Endothelial cell (in vitro differentiated cells): ENCODE measurements around the gene STIL. TPM values are rescaled to one million over a fixed set of nuclear protein-coding genes. Genes with fewer than 3 reads are reported as not detected.
A peak's percentile ranks its signal among the peaks of the same experiment; 100 is the strongest.

Experiments
- DNase-seq: peaks from one replicate; pipeline ENCODE4 v3.0.0; 2021; ENCODE audit warnings: low spot score
- H3K27ac Mint-ChIP-seq: one replicate; pipeline ENCODE4 v1.8.0; 2021; ENCODE audit warnings: mixed read lengths, inconsistent platforms; ENCODE audit not compliant: unreplicated experiment
- H3K27me3 Mint-ChIP-seq: one replicate; pipeline ENCODE4 v1.8.0; 2021; ENCODE audit warnings: mild to moderate bottlenecking, moderate library complexity, mixed read lengths, inconsistent platforms; ENCODE audit not compliant: unreplicated experiment
- H3K36me3 Mint-ChIP-seq: one replicate; pipeline ENCODE4 v1.8.0; 2021; ENCODE audit warnings: mild to moderate bottlenecking, low read depth, mixed read lengths, inconsistent platforms; ENCODE audit not compliant: unreplicated experiment
- H3K4me1 Mint-ChIP-seq: one replicate; pipeline ENCODE4 v1.8.0; 2021; ENCODE audit warnings: mild to moderate bottlenecking, mixed read lengths, inconsistent platforms; ENCODE audit not compliant: unreplicated experiment
- H3K4me3 Mint-ChIP-seq: one replicate; pipeline ENCODE4 v1.8.0; 2021; ENCODE audit warnings: mild to moderate bottlenecking, mixed read lengths, inconsistent platforms; ENCODE audit not compliant: unreplicated experiment
- H3K9me3 Mint-ChIP-seq: one replicate; pipeline ENCODE4 v1.8.0; 2021; ENCODE audit warnings: mixed read lengths, inconsistent platforms; ENCODE audit not compliant: unreplicated experiment
- CTCF ChIP-seq: fragments of 200-600 bp; sonication (generic); IDR thresholded peaks from one replicate; pipeline ENCODE4 v1.5.0; 2021; ENCODE audit warnings: antibody characterized with exemption; ENCODE audit not compliant: unreplicated experiment
- total RNA-seq: library from RNA; stranded (reverse); fragmentation: NEBNext Ultra II Directional; extraction: Animal tissue kit (Norgen Biotek cat#: 25700); gene quantifications from one replicate; pipeline ENCODE4 v1.2.1, GENCODE V29; 2021; ENCODE audit not compliant: unreplicated experiment

The STIL gene
- total RNA-seq, 1 donor from 2014 or later = 12.1 TPM

GRCh38 chr1:47231301-47232186 is 82.4 kb downstream of the STIL start:
- peak; percentile 55 for DNase-seq
- TF ChIP-seq CTCF = no peak
- H3K9me3 Mint-ChIP-seq = no peaks in the 10 kb centered on the region
- peak overlapping the region; percentile 100 for H3K4me3 Mint-ChIP-seq
- peak overlapping the region; percentile 100 for H3K27ac Mint-ChIP-seq
- peaks cover 72% of the 10 kb centered on the region for H3K4me1 Mint-ChIP-seq
- H3K36me3 Mint-ChIP-seq = peaks cover 43% of the 10 kb centered on the region
- peaks cover 55% of the 10 kb centered on the region for H3K27me3 Mint-ChIP-seq

GRCh38 chr1:47230692-47231300 is 83.2 kb downstream of the STIL start:
- Mint-ChIP-seq H3K27ac (peak overlapping the region; percentile 100), H3K36me3 (peaks cover 49% of the 10 kb centered on the region), H3K27me3 (peaks cover 59% of the 10 kb centered on the region), H3K4me1 (peaks cover 72% of the 10 kb centered on the region), H3K9me3 (no peaks in the 10 kb centered on the region), H3K4me3 (peak overlapping the region; percentile 100)
- DNase-seq = no peak
- no peak for TF ChIP-seq CTCF

GRCh38 chr1:47229886-47230691 is 83.9 kb downstream of the STIL start:
- Mint-ChIP-seq H3K36me3 (peaks cover 49% of the 10 kb centered on the region), H3K4me3 (peak overlapping the region; percentile 100), H3K4me1 (peaks cover 68% of the 10 kb centered on the region), H3K9me3 (no peaks in the 10 kb centered on the region), H3K27me3 (peaks cover 57% of the 10 kb centered on the region), H3K27ac (peak overlapping the region; percentile 100)
- TF ChIP-seq CTCF = no peak
- no peak for DNase-seq

GRCh38 chr1:47229031-47229885 is 84.7 kb downstream of the STIL start:
- Mint-ChIP-seq H3K36me3 (peaks cover 49% of the 10 kb centered on the region), H3K27me3 (peaks cover 56% of the 10 kb centered on the region)

More at GRCh38 chr1:47229031-47229885, 84.7 kb downstream of the STIL start:
- H3K4me3 Mint-ChIP-seq = peak overlapping the region; percentile 100
- TF ChIP-seq CTCF = no peak
- H3K27ac Mint-ChIP-seq = peak overlapping the region; percentile 100
- peaks cover 60% of the 10 kb centered on the region for H3K4me1 Mint-ChIP-seq
- no peaks in the 10 kb centered on the region for H3K9me3 Mint-ChIP-seq
- DNase-seq = peak; percentile 40
